ENCODE results near the gene SLAMF6. TPM values are rescaled to one million over a fixed set of nuclear protein-coding genes. Genes with fewer than 3 reads are reported as not detected.
"Not testable (repeated sequence)": the region's sequence is repeated elsewhere in the genome, so short reads cannot be mapped to it uniquely, and the experiment has no call there.

Gene SLAMF6
- polyA plus RNA-seq, 1 donor (not counting 4 experiments of a cell fraction or from before 2014, with no cell fraction given): not detected

DNA sequence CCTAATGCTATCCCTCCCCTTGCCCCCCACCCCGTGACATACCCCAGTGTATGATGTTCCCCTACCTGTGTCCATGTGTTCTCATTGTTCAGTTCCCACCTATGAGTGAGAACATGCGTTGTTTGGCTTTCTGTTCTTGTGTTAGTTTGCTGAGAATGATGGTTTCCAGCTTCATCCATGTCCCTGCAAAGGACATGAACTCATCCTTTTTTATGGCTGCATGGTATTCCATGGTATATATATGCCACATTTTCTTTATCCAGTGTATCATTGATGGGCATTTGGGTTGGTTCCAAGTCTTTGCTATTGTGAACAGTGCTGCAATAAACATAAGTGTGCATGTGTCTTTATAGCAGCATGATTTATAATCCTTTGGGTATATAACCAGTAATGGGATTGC is 734 bp upstream of the SLAMF6 start:
- FAIRE-seq; H2AFZ ChIP-seq (ENCODE audit: control insufficient read depth, low read length); dilution Hi-C loops (cut with MboI; ENCODE audit: extremely low pct_ligation_motif_present, low sequenced_read_pairs); H3K4me2 ChIP-seq (ENCODE audit: control insufficient read depth, extremely low read depth, insufficient read depth, low read depth, low read length); H3K27me3 ChIP-seq (ENCODE audit: control insufficient read depth, extremely low read depth, insufficient read depth, low read length); DNase-seq (ENCODE audit: low read depth, low spot score); H3K9me1 ChIP-seq (ENCODE audit: control insufficient read depth, extremely low read depth, insufficient read depth, low read length); H3K4me3 ChIP-seq (ENCODE audit: control insufficient read depth in 2 of 3, extremely low read depth in 1 of 3, insufficient read depth in 2 of 3, low read depth in 1 of 3, low read length in 3 of 3); H3K9me3 ChIP-seq (ENCODE audit: control insufficient read depth, low read depth, low read length); H3K27ac ChIP-seq (ENCODE audit: control insufficient read depth, insufficient read depth, low read length); H3K79me2 ChIP-seq (ENCODE audit: control insufficient read depth, insufficient read depth, low read length); H3K36me3 ChIP-seq (ENCODE audit: control insufficient read depth in 2 of 2, extremely low read depth in 1 of 2, insufficient read depth in 2 of 2, low read length in 2 of 2); H4K20me1 ChIP-seq (ENCODE audit: control insufficient read depth, extremely low read depth, insufficient read depth, low read length); H3K9ac ChIP-seq (ENCODE audit: control insufficient read depth, extremely low read depth, insufficient read depth, low read length): not testable (repeated sequence)
- peaks cover 17% of the 10 kb centered on the region for H3K4me1 ChIP-seq (ENCODE audit: control insufficient read depth, extremely low read depth, insufficient read depth, low read length)

DNA sequence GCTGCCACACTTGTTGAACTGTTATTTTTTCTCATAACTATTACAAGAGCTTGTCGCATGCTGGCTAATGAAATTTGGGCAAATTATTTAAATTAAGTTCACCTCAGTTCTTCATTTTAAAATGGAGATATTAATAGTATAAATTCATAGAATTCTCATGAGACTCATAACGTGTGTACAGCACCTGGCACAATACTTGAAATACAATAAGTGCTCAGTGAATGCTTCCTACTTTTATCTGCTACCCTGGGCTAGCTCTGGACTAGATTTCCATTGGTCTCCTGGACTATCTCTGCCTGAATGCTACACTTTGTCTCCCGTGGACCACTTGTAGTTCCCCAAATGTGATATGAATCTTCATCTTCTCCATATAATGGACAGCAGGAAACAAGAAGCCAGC is 919 bp downstream of the SLAMF6 start:
- DNase-seq (ENCODE audit: low read depth, low spot score): no peak
- dilution Hi-C loops (cut with MboI; ENCODE audit: extremely low pct_ligation_motif_present, low sequenced_read_pairs): no loop called here
- no peak overlapping the region for H3K9ac ChIP-seq (ENCODE audit: control insufficient read depth, extremely low read depth, insufficient read depth, low read length)
- no peaks in the 10 kb centered on the region for H3K79me2 ChIP-seq (ENCODE audit: control insufficient read depth, insufficient read depth, low read length)
- H3K27me3 ChIP-seq (ENCODE audit: control insufficient read depth, extremely low read depth, insufficient read depth, low read length): no peaks in the 10 kb centered on the region
- H3K9me1 ChIP-seq (ENCODE audit: control insufficient read depth, extremely low read depth, insufficient read depth, low read length): no peaks in the 10 kb centered on the region
- H3K4me1 ChIP-seq (ENCODE audit: control insufficient read depth, extremely low read depth, insufficient read depth, low read length): peaks cover 17% of the 10 kb centered on the region
- no peak overlapping the region for H3K27ac ChIP-seq (ENCODE audit: control insufficient read depth, insufficient read depth, low read length)
- no peaks in the 10 kb centered on the region for H4K20me1 ChIP-seq (ENCODE audit: control insufficient read depth, extremely low read depth, insufficient read depth, low read length)
- H3K4me3 ChIP-seq (ENCODE audit: control insufficient read depth in 2 of 3, extremely low read depth in 1 of 3, insufficient read depth in 2 of 3, low read depth in 1 of 3, low read length in 3 of 3): no peak overlapping the region
- H3K36me3 ChIP-seq (ENCODE audit: control insufficient read depth in 2 of 2, extremely low read depth in 1 of 2, insufficient read depth in 2 of 2, low read length in 2 of 2): no peaks in the 10 kb centered on the region
- H3K4me2 ChIP-seq (ENCODE audit: control insufficient read depth, extremely low read depth, insufficient read depth, low read depth, low read length): no peak overlapping the region
- no peak for FAIRE-seq
- H2AFZ ChIP-seq (ENCODE audit: control insufficient read depth, low read length): no peak overlapping the region
- H3K9me3 ChIP-seq (ENCODE audit: control insufficient read depth, low read depth, low read length): no peaks in the 10 kb centered on the region
- TF ChIP-seq CTCF (optimal IDR thresholded peaks at IDR 0.05 in 1 of 3, IDR thresholded peaks at IDR 0.05 in 1 of 3, conservative IDR thresholded peaks at IDR 0.05 in 1 of 3; ENCODE audit: extremely low read depth in 1 of 3, insufficient read depth in 2 of 3, low read length in 3 of 3) (no peak), EZH2 (IDR thresholded peaks at IDR 0.05; ENCODE audit: low read length) (no peak)

GRCh38 chr1:160521554-160521953 is 1.5 kb downstream of the SLAMF6 start:
- H2AFZ ChIP-seq (ENCODE audit: control insufficient read depth, low read length): no peak overlapping the region
- H3K4me3 ChIP-seq (ENCODE audit: control insufficient read depth in 2 of 3, extremely low read depth in 1 of 3, insufficient read depth in 2 of 3, low read depth in 1 of 3, low read length in 3 of 3): no peak overlapping the region
- no peak for FAIRE-seq
- H3K9me3 ChIP-seq (ENCODE audit: control insufficient read depth, low read depth, low read length): no peaks in the 10 kb centered on the region
- no peak overlapping the region for H3K4me2 ChIP-seq (ENCODE audit: control insufficient read depth, extremely low read depth, insufficient read depth, low read depth, low read length)
- H3K27me3 ChIP-seq (ENCODE audit: control insufficient read depth, extremely low read depth, insufficient read depth, low read length): no peaks in the 10 kb centered on the region
- peaks cover 17% of the 10 kb centered on the region for H3K4me1 ChIP-seq (ENCODE audit: control insufficient read depth, extremely low read depth, insufficient read depth, low read length)
- no peaks in the 10 kb centered on the region for H4K20me1 ChIP-seq (ENCODE audit: control insufficient read depth, extremely low read depth, insufficient read depth, low read length)
- no peak for DNase-seq (ENCODE audit: low read depth, low spot score)
- dilution Hi-C loops (cut with MboI; ENCODE audit: extremely low pct_ligation_motif_present, low sequenced_read_pairs): no loop called here
- no peaks in the 10 kb centered on the region for H3K36me3 ChIP-seq (ENCODE audit: control insufficient read depth in 2 of 2, extremely low read depth in 1 of 2, insufficient read depth in 2 of 2, low read length in 2 of 2)
- H3K9ac ChIP-seq (ENCODE audit: control insufficient read depth, extremely low read depth, insufficient read depth, low read length): no peak overlapping the region
- no peaks in the 10 kb centered on the region for H3K9me1 ChIP-seq (ENCODE audit: control insufficient read depth, extremely low read depth, insufficient read depth, low read length)
- no peak overlapping the region for H3K27ac ChIP-seq (ENCODE audit: control insufficient read depth, insufficient read depth, low read length)
- TF ChIP-seq CTCF (optimal IDR thresholded peaks at IDR 0.05 in 1 of 3, IDR thresholded peaks at IDR 0.05 in 1 of 3, conservative IDR thresholded peaks at IDR 0.05 in 1 of 3; ENCODE audit: extremely low read depth in 1 of 3, insufficient read depth in 2 of 3, low read length in 3 of 3) (no peak), EZH2 (IDR thresholded peaks at IDR 0.05; ENCODE audit: low read length) (no peak)
- no peaks in the 10 kb centered on the region for H3K79me2 ChIP-seq (ENCODE audit: control insufficient read depth, insufficient read depth, low read length)

All from keratinocyte (primary cell).